ENCODE data around the gene WDR88.

DNA sequence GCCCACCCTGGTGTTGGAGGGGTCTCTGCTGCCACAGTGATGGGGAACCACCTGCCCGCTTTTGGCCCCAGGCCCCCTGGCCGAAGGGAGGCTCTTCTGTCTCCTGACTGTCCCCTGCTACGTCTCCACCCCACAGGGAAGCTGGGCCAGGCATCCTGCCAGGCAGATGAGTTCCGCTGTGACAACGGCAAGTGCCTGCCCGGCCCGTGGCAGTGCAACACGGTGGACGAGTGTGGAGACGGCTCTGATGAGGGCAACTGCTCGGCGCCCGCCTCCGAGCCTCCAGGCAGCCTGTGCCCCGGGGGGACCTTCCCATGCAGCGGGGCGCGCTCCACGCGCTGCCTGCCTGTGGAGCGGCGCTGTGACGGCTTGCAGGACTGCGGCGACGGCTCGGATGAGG, 73.2 kb downstream of the WDR88 start:
- TF ChIP-seq POLR2A (IDR thresholded peaks at IDR 0.05), result no peak
- TF ChIP-seq, protein P1, sequence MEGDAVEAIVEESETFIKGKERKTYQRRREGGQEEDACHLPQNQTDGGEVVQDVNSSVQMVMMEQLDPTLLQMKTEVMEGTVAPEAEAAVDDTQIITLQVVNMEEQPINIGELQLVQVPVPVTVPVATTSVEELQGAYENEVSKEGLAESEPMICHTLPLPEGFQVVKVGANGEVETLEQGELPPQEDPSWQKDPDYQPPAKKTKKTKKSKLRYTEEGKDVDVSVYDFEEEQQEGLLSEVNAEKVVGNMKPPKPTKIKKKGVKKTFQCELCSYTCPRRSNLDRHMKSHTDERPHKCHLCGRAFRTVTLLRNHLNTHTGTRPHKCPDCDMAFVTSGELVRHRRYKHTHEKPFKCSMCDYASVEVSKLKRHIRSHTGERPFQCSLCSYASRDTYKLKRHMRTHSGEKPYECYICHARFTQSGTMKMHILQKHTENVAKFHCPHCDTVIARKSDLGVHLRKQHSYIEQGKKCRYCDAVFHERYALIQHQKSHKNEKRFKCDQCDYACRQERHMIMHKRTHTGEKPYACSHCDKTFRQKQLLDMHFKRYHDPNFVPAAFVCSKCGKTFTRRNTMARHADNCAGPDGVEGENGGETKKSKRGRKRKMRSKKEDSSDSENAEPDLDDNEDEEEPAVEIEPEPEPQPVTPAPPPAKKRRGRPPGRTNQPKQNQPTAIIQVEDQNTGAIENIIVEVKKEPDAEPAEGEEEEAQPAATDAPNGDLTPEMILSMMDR (IDR thresholded peaks at IDR 0.05 in 4 of 5, conservative IDR thresholded peaks at IDR 0.05 in 1 of 5), result no peak

All from gastrocnemius medialis (tissue), 4 donors.